DND-41 (cell line): ENCODE data around the gene ASB7.
"Not testable (repeated sequence)": the region's sequence is repeated elsewhere in the genome, so short reads cannot be mapped to it uniquely, and the experiment has no call there.

Experiments used
- EZH2 ChIP-seq: IDR thresholded peaks from 3 replicates; pipeline ENCODE4 v1.6.1; 2012; ENCODE audit warnings: borderline replicate concordance, low read depth, mild to moderate bottlenecking, moderate library complexity, low read length, inconsistent platforms; ENCODE audit not compliant: severe bottlenecking
- TF ChIP-seq, protein P1 (sequence below): IDR thresholded peaks from 2 replicates; pipeline ENCODE4 v1.5.1; 2012; ENCODE audit warnings: borderline replicate concordance, low read length, moderate library complexity, mild to moderate bottlenecking; ENCODE audit not compliant: poor library complexity, severe bottlenecking; ENCODE audit errors: extremely low read depth

DNA sequence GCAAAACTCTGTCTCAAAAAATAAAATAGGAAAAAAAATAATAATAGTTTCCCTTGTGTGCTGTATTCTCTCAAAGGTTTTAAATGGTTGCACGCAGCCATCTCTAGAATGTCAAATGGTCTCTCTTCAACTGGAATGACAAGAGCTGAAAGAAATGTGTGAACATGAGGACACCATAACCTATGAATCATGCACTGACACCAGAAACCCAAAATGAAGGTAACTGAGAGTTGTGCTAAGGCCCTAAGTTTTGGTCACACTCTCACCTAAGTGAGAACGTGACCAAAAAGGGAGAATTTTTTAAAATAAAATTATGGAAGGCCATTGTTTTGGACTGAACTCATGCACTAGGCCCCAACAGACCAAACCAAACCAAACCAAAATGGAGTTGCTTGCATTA lies 11.2 kb upstream of the ASB7 start:
- TF ChIP-seq, protein P1, sequence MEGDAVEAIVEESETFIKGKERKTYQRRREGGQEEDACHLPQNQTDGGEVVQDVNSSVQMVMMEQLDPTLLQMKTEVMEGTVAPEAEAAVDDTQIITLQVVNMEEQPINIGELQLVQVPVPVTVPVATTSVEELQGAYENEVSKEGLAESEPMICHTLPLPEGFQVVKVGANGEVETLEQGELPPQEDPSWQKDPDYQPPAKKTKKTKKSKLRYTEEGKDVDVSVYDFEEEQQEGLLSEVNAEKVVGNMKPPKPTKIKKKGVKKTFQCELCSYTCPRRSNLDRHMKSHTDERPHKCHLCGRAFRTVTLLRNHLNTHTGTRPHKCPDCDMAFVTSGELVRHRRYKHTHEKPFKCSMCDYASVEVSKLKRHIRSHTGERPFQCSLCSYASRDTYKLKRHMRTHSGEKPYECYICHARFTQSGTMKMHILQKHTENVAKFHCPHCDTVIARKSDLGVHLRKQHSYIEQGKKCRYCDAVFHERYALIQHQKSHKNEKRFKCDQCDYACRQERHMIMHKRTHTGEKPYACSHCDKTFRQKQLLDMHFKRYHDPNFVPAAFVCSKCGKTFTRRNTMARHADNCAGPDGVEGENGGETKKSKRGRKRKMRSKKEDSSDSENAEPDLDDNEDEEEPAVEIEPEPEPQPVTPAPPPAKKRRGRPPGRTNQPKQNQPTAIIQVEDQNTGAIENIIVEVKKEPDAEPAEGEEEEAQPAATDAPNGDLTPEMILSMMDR, result not testable (repeated sequence)
- TF ChIP-seq EZH2, result not testable (repeated sequence)
